Stomach (tissue), 4 donors: ENCODE data around the gene CLSTN2.

Source experiments
- CTCF ChIP-seq, 7 experiments: fragments of 450-650 bp in 4 of 7; fragments of 200-600 bp in 3 of 7; sonication (generic) in 3 of 7; IDR thresholded peaks; one replicate each; pipeline ENCODE4 v1.5.1; 2016 to 2019; ENCODE audit warnings: antibody characterized with exemption in 7 of 7, control low read depth in 2 of 7, mild to moderate bottlenecking in 1 of 7
- POLR2A ChIP-seq, 4 donors: fragments of 450-650 bp; IDR thresholded peaks; one replicate each; pipeline ENCODE4 v1.6.1; 2016; ENCODE audit warnings: antibody characterized with exemption in 4 of 4, control low read depth in 2 of 4, mild to moderate bottlenecking in 1 of 4, moderate library complexity in 1 of 4
- POLR2AphosphoS5 ChIP-seq, 3 donors: sonication (generic); formaldehyde crosslinking; IDR thresholded peaks; one replicate each; pipeline ENCODE4 v1.6.1; 2016; ENCODE audit warnings: antibody characterized with exemption in 3 of 3

- TF ChIP-seq CTCF (IDR thresholded peaks at IDR 0.05) (no peak), POLR2AphosphoS5 (IDR thresholded peaks at IDR 0.05) (no peak), POLR2A (IDR thresholded peaks at IDR 0.05) (no peak)
Measured at GRCh38 chr3:140537727-140538082, 602.7 kb downstream of the CLSTN2 start.
